HG02884 (cell line): ENCODE data around the gene PALB2.

Source experiments
- ATAC-seq: cut with Tn5 transposase; IDR thresholded peaks from one replicate; pipeline ENCODE4 v1.9.1; 2021; ENCODE audit warnings: mild to moderate bottlenecking, moderate library complexity; ENCODE audit not compliant: unreplicated experiment

Gene PALB2

GRCh38 chr16:23556881-23557778 lies 84.0 kb downstream of the PALB2 start, which contains the start of the genes EARS2 and UBFD1:
Gene EARS2, minus strand, starts transcription at chr16:23557350. Its CDS starts 7 bp downstream, at chr16:23557343.
Gene UBFD1, plus strand, starts transcription at chr16:23557727. Its CDS starts 16 bp downstream, at chr16:23557743.
- peak; percentile 90 for ATAC-seq

GRCh38 chr16:23554536-23554935 lies 86.6 kb downstream of the PALB2 start:
- no peak for ATAC-seq
